MM.1S (cell line): ENCODE results near the gene TMEM242.

ENCODE experiments used
- CTCF ChIP-seq: fragments of 300-600 bp; sonication (generic); IDR thresholded peaks from 2 replicates; pipeline ENCODE4 v1.5.1; 2016; ENCODE audit warnings: antibody characterized with exemption, low read length, mixed read lengths
- EZH2 ChIP-seq: fragments of 300-600 bp; sonication (generic); optimal IDR thresholded peaks from 2 replicates; pipeline ENCODE3; 2017; ENCODE audit warnings: low read depth, mild to moderate bottlenecking, antibody characterized with exemption, low read length, mixed read lengths
- EZH2phosphoT487 ChIP-seq: fragments of 300-600 bp; sonication (generic); IDR thresholded peaks from 2 replicates; pipeline ENCODE4 v1.6.1; 2018; ENCODE audit warnings: antibody characterized with exemption, low read length

DNA sequence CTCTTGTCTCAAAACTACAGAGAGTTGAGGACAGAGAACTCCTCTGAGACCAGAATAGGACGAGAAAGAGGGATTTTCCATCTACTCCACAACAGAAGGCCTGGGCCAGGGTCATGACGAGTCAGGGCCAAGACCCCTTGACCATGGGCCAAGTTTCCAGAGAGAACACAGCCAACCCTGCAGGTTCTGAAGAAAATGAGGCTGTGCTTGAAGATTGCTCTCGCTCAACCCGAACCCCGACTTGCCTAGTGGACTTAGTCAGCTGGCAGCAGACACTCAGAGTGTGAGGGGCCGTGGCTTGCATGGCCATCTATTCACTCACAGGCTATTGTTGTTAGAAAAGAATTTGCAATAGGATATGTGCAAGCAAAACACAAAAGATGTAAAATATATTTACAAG lies 54.5 kb downstream of the TMEM242 start:
- TF ChIP-seq CTCF (no peak), EZH2 (no peak), EZH2phosphoT487 (no peak)
